GM12878 (cell line): ENCODE measurements around the gene LSM12. TPM values are rescaled to one million over a fixed set of nuclear protein-coding genes. Genes with fewer than 3 reads are reported as not detected.

Experiments used
- ATAC-seq: fragments of 200-7000 bp; cut with Tn5 transposase; 3 replicates; pipeline ENCODE4 v1.9.1; 2020; ENCODE audit warnings: mild to moderate bottlenecking, moderate library complexity
- BruUV-seq: library from RNA; stranded (reverse); fragments of 400-500 nt; replicated peaks from 2 replicates; lab custom pipeline; 2021; lab: Mats Ljungman, UMichigan
- CTCF ChIA-PET: fragments of 300-600 bp; sonication (Branson Sonifier 250); formaldehyde crosslinking; extraction: SDS; loops from one replicate; lab custom pipeline; 2021; ENCODE audit warnings: inconsistent platforms; lab: Yijun Ruan, JAX
- POLR2A ChIA-PET: fragments of 350-600 bp; formaldehyde crosslinking; extraction: SDS; loops from one replicate; lab custom pipeline; 2021; ENCODE audit warnings: inconsistent platforms; lab: Charles Lee
- RAD21 ChIA-PET: fragments of 300-600 bp; sonication (Branson Sonifier 250); formaldehyde crosslinking; loops from one replicate; lab custom pipeline; 2023; ENCODE audit warnings: antibody characterized with exemption; ENCODE audit not compliant: unreplicated experiment; lab: Charles Lee
- SMC1A ChIA-PET: fragments of 300-600 bp; sonication (Branson Sonifier 250); formaldehyde crosslinking; loops from one replicate; lab custom pipeline; 2023; ENCODE audit not compliant: unreplicated experiment, uncharacterized antibody; lab: Charles Lee
- DNase-seq: peaks from one replicate; pipeline ENCODE4 v3.0.0-alpha.2; 2011; ENCODE audit warnings: low read depth, low spot score
- FAIRE-seq: peaks from 3 replicates; lab custom pipeline; 2011; peaks lifted over from hg19 to GRCh38; lab: Jason Lieb, UNC
- H2AFZ ChIP-seq: 2 replicates; pipeline ENCODE4 v1.6.0; 2011; ENCODE audit warnings: low read depth, low read length, control low read depth; ENCODE audit not compliant: control insufficient read depth
- H3K27ac ChIP-seq: 2 replicates; pipeline ENCODE4 v1.5.1; 2011; ENCODE audit warnings: control low read depth; ENCODE audit not compliant: control insufficient read depth, insufficient read depth
- H3K27me3 ChIP-seq, 2 experiments: replicated peaks in 1 of 2; 2 replicates each; pipeline versions ENCODE4 v1.6.0 to v1.6.1; 2011; ENCODE audit warnings: low read length in 1 of 2; ENCODE audit not compliant: control insufficient read depth in 2 of 2, insufficient read depth in 2 of 2
- H3K36me3 ChIP-seq, 2 experiments: 2 replicates each; pipeline ENCODE4 v1.5.1; 2011; ENCODE audit warnings: low read length in 1 of 2; ENCODE audit not compliant: control insufficient read depth in 2 of 2, insufficient read depth in 2 of 2
- H3K4me1 ChIP-seq: 2 replicates; pipeline ENCODE4 v1.6.1; 2011; ENCODE audit warnings: mild to moderate bottlenecking, low read length, moderate library complexity, mixed read lengths; ENCODE audit not compliant: control insufficient read depth, insufficient read depth
- H3K4me2 ChIP-seq: 2 replicates; pipeline ENCODE4 v1.6.0; 2011; ENCODE audit warnings: control low read depth; ENCODE audit not compliant: control insufficient read depth, insufficient read depth
- H3K4me3 ChIP-seq: fragments of 200-600 bp; sonication (generic); 2 replicates; pipeline ENCODE4 v1.5.1; 2016
- H3K79me2 ChIP-seq: 2 replicates; pipeline ENCODE4 v1.6.0; 2011; ENCODE audit warnings: low read length; ENCODE audit not compliant: control insufficient read depth, insufficient read depth
- H3K9ac ChIP-seq: 2 replicates; pipeline ENCODE4 v1.8.0; 2011; ENCODE audit warnings: low read length, control low read depth, mixed read lengths; ENCODE audit not compliant: control insufficient read depth, insufficient read depth
- H3K9me3 ChIP-seq: replicated peaks from 3 replicates; pipeline ENCODE4 v1.5.1; 2011; ENCODE audit warnings: mild to moderate bottlenecking, low read length; ENCODE audit not compliant: control insufficient read depth, insufficient read depth
- H4K20me1 ChIP-seq: 2 replicates; pipeline ENCODE4 v1.6.0; 2011; ENCODE audit not compliant: control insufficient read depth, insufficient read depth
- CBFB ChIP-seq: IDR thresholded peaks from 2 replicates; pipeline ENCODE4 v1.6.1; 2016; ENCODE audit warnings: antibody characterized with exemption, low read depth
- E2F4 ChIP-seq: IDR thresholded peaks from 2 replicates; pipeline ENCODE4 v1.6.1; 2012; ENCODE audit warnings: low read depth, low read length, improper control_type of control experiment
- EGR1 ChIP-seq, 2 experiments: IDR thresholded peaks; 1 replicate in 1 of 2; 2 replicates in 1 of 2; pipeline ENCODE4 v1.6.1; 2011 to 2012; ENCODE audit warnings: low read depth in 2 of 2, low read length in 2 of 2, borderline replicate concordance in 1 of 2, mild to moderate bottlenecking in 1 of 2, moderate library complexity in 1 of 2
- EP300 ChIP-seq, 2 experiments: fragments of 150-350 bp in 1 of 2; IDR thresholded peaks; 2 replicates each; pipeline ENCODE4 v1.6.1; 2011 to 2012; ENCODE audit warnings: low read depth in 2 of 2, low read length in 2 of 2, borderline replicate concordance in 1 of 2, improper control_type of control experiment in 1 of 2, inconsistent platforms in 1 of 2; ENCODE audit not compliant: control insufficient read depth in 1 of 2
- JUNB ChIP-seq: IDR thresholded peaks from 2 replicates; pipeline ENCODE4 v1.6.1; 2016; ENCODE audit warnings: antibody characterized with exemption, mild to moderate bottlenecking
- MEF2A ChIP-seq: IDR thresholded peaks from 2 replicates; pipeline ENCODE4 v1.6.1; 2011; ENCODE audit warnings: low read depth, mild to moderate bottlenecking, low read length, moderate library complexity; ENCODE audit not compliant: insufficient read depth
- MTA2 ChIP-seq: fragments of 450-650 bp; IDR thresholded peaks from 2 replicates; pipeline ENCODE4 v1.6.1; 2016; ENCODE audit warnings: low read depth, mild to moderate bottlenecking, moderate library complexity
- NR2C1 ChIP-seq: fragments of 450-650 bp; IDR thresholded peaks from 2 replicates; pipeline ENCODE4 v1.6.1; 2017; ENCODE audit warnings: antibody characterized with exemption, mild to moderate bottlenecking, moderate library complexity
- RELB ChIP-seq: fragments of 450-650 bp; IDR thresholded peaks from 2 replicates; pipeline ENCODE4 v1.6.1; 2017; ENCODE audit warnings: low read depth, mild to moderate bottlenecking, moderate library complexity
- RFX5 ChIP-seq: IDR thresholded peaks from 2 replicates; pipeline ENCODE4 v1.6.1; 2011; ENCODE audit warnings: low read depth, low read length, improper control_type of control experiment
- RUNX3 ChIP-seq: IDR thresholded peaks from 2 replicates; pipeline ENCODE4 v1.6.1; 2012; ENCODE audit warnings: low read length, inconsistent platforms
- SREBF2 ChIP-seq: IDR thresholded peaks from 2 replicates; pipeline ENCODE4 v1.6.1; 2012; ENCODE audit warnings: mild to moderate bottlenecking, low read length
- STAT3 ChIP-seq: IDR thresholded peaks from 2 replicates; pipeline ENCODE4 v1.6.1; 2011; ENCODE audit warnings: low read depth, low read length, improper control_type of control experiment
- USF2 ChIP-seq: IDR thresholded peaks from 2 replicates; pipeline ENCODE4 v1.6.1; 2011; ENCODE audit warnings: low read depth, low read length, improper control_type of control experiment, borderline replicate concordance
- YBX1 ChIP-seq: fragments of 450-650 bp; IDR thresholded peaks from 2 replicates; pipeline ENCODE4 v1.6.1; 2016; ENCODE audit warnings: antibody characterized with exemption
- WGBS: methylation state at CpG from one replicate; pipeline ENCODE4 v1.1.6; 2016; ENCODE audit warnings: low lambda C conversion rate; ENCODE audit not compliant: insufficient replicate concordance, insufficient coverage; ENCODE audit errors: missing lambda C conversion rate; 5-methylcytosine and 5-hydroxymethylcytosine counted together
- in situ Hi-C: fragments of 300-500 bp; cut with MboI; formaldehyde crosslinking; loops from 9 replicates; pipeline ENCODE4 v1.14.3; 2018; ENCODE audit warnings: mixed read lengths
- intact Hi-C: fragments of 100-400 bp; cut with micrococcal nuclease; formaldehyde crosslinking; loops from one replicate; pipeline ENCODE4 v1.14.2; 2022; ENCODE audit not compliant: unreplicated experiment
- polyA plus RNA-seq, 11 experiments: library from polyadenylated mRNA; depleted of rRNA in 4 of 11; unstranded in 6 of 11; stranded (reverse) in 5 of 11; fragments of >200 nt; fragmentation: Nextera tagmentation in 4 of 11; fragmentation: Illumina TruSeq in 1 of 11; extraction: Ambion mirVana in 4 of 11; extraction: Trizol in 1 of 11; gene quantifications; 1 replicate in 1 of 11; 2 replicates in 10 of 11; pipeline versions ENCODE4 v1.2.1 to v1.2.3, GENCODE V29; 2011 to 2016; ENCODE audit warnings: inconsistent platforms in 2 of 11, missing spikeins in 2 of 11, low read depth in 1 of 11
- total RNA-seq, 4 experiments: library from RNA; depleted of rRNA in 3 of 4; stranded (reverse); fragments of >200 nt in 3 of 4; fragmentation: Illumina TruSeq in 1 of 4; extraction: Trizol in 1 of 4; gene quantifications; 2 replicates each; pipeline versions ENCODE4 v1.2.1 to v1.2.3, GENCODE V29; 2013 to 2021

Gene LSM12
- total and polyA plus RNA-seq, 10 of the 15 experiments (the other 5 are each of a cell fraction or from before 2014, with no cell fraction given), result 51.1 to 206 (median 70.8) TPM

- FAIRE-seq (no peak), ATAC-seq (no peak), DNase-seq (no peak)
- Histone ChIP-seq H3K79me2 (peaks cover 8% of the 10 kb centered on the region), H3K9me3 (no peaks in the 10 kb centered on the region), H4K20me1 (no peaks in the 10 kb centered on the region), H3K4me3 (no peak overlapping the region), H3K27ac (no peak overlapping the region), H2AFZ (no peak overlapping the region), H3K4me2 (no peak overlapping the region), H3K9ac (no peak overlapping the region), H3K4me1 (peaks cover 14% of the 10 kb centered on the region)
- in situ Hi-C loops, result loop anchor here (25.0 kb wide), 1 partner anchor 801 kb away; the partner anchor contains the start of gene TMEM106A
- intact Hi-C loops, result no loop called here
- BruUV-seq, result no TSS peak
- SMC1A ChIA-PET, result no interaction called here
- RAD21 ChIA-PET, result no interaction called here
- no peak for TF ChIP-seq SREBF2
- TF ChIP-seq CBFB, result no peak
- no peak for TF ChIP-seq MTA2
- TF ChIP-seq USF2, result no peak
- TF ChIP-seq JUNB, result no peak
- TF ChIP-seq YBX1, result no peak
- TF ChIP-seq RUNX3, result no peak
- TF ChIP-seq, all 136 proteins: peak for 0
- POLR2A ChIA-PET, result no interaction called here
- Histone ChIP-seq H3K27me3 (no peaks in the 10 kb centered on the region), H3K36me3 (no peaks in the 10 kb centered on the region)
- 98% methylated on average over 14 of the region's 14 CpGs for whole genome bisulfite sequencing
- CTCF ChIA-PET, result interaction anchor here (1.8 kb wide), 1 partner anchor 156 kb away, joined by 4 read pairs; no protein-coding TSS in a partner anchor
Measured at GRCh38 chr17:44012874-44013273, 53.6 kb downstream of the LSM12 start.

- ChIA-PET CTCF (interaction anchor here (1.8 kb wide), 1 partner anchor 156 kb away, joined by 4 read pairs; no protein-coding TSS in a partner anchor), RAD21 (no interaction called here), POLR2A (interaction anchor here (0.6 kb wide), 1 partner anchor 634 kb away, joined by 7 read pairs; no protein-coding TSS in a partner anchor), SMC1A (no interaction called here)
- Histone ChIP-seq H4K20me1 (no peaks in the 10 kb centered on the region), H3K4me3 (no peak overlapping the region), H3K4me1 (peaks cover 19% of the 10 kb centered on the region), H3K9me3 (no peaks in the 10 kb centered on the region), H3K36me3 (no peaks in the 10 kb centered on the region), H3K9ac (no peak overlapping the region), H2AFZ (no peak overlapping the region), H3K79me2 (peaks cover 8% of the 10 kb centered on the region), H3K27me3 (no peaks in the 10 kb centered on the region), H3K4me2 (no peak overlapping the region), H3K27ac (no peak overlapping the region)
- DNase-seq (no peak), ATAC-seq (no peak), FAIRE-seq (no peak)
- WGBS, result 100% methylated on average over 3 of the region's 3 CpGs
- in situ Hi-C loops, result loop anchor here (25.0 kb wide), 1 partner anchor 800 kb away; the partner anchor contains the start of gene TMEM106A
- intact Hi-C loops, result no loop called here
- BruUV-seq, result no TSS peak
- TF ChIP-seq MEF2A (no peak), NR2C1 (no peak), RELB (no peak), E2F4 (no peak), RFX5 (no peak), EGR1 (IDR thresholded peaks at IDR 0.05; ENCODE audit: borderline replicate concordance in 1 of 2, low read depth in 2 of 2, low read length in 2 of 2) (no peak), EP300 (IDR thresholded peaks at IDR 0.05; ENCODE audit: borderline replicate concordance in 1 of 2, control insufficient read depth in 1 of 2, low read depth in 2 of 2, low read length in 2 of 2) (no peak), STAT3 (no peak)
Measured at GRCh38 chr17:44012391-44012790, 54.1 kb downstream of the LSM12 start.
